Measurements from ENCODE around the gene HLA-E. TPM values are rescaled to one million over a fixed set of nuclear protein-coding genes. Genes with fewer than 3 reads are reported as not detected.

HLA-E gene
- total and polyA plus RNA-seq, 2 of the 13 experiments (the other 11 are each of a cell fraction or from before 2014, with no cell fraction given) = 45.2 to 90.4 TPM

GRCh38 chr6:30515944-30516753 lies 26.8 kb downstream of the HLA-E start (continued):
- TF ChIP-seq, protein P1, sequence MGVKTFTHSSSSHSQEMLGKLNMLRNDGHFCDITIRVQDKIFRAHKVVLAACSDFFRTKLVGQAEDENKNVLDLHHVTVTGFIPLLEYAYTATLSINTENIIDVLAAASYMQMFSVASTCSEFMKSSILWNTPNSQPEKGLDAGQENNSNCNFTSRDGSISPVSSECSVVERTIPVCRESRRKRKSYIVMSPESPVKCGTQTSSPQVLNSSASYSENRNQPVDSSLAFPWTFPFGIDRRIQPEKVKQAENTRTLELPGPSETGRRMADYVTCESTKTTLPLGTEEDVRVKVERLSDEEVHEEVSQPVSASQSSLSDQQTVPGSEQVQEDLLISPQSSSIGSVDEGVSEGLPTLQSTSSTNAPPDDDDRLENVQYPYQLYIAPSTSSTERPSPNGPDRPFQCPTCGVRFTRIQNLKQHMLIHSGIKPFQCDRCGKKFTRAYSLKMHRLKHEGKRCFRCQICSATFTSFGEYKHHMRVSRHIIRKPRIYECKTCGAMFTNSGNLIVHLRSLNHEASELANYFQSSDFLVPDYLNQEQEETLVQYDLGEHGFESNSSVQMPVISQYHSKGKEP (CRISPR knock-in tag; IDR thresholded peaks at IDR 0.05) = no peak; the same call in 1 of the 2 replicates
- TF ChIP-seq PPARG (CRISPR knock-in tag; conservative IDR thresholded peaks at IDR 0.05) (peak; percentile 43; the same call in 1 of the 2 replicates), NCOA2 (CRISPR knock-in tag; IDR thresholded peaks at IDR 0.05) (peak; percentile 53; the same call in 1 of the 2 replicates), ZFP36L2 (CRISPR knock-in tag; IDR thresholded peaks at IDR 0.05) (no peak), HDAC2 (CRISPR knock-in tag; IDR thresholded peaks at IDR 0.05) (peak; percentile 30), ETV5 (CRISPR knock-in tag; IDR thresholded peaks at IDR 0.05; ENCODE audit: borderline replicate concordance) (peak; percentile 88), KDM1A (CRISPR knock-in tag; IDR thresholded peaks at IDR 0.05) (no peak), ZNF616 (CRISPR knock-in tag; IDR thresholded peaks at IDR 0.05; ENCODE audit: low read depth) (no peak), ZNF256 (CRISPR knock-in tag; conservative IDR thresholded peaks at IDR 0.05) (no peak), NBN (conservative IDR thresholded peaks at IDR 0.05) (no peak), SOX5 (CRISPR knock-in tag; IDR thresholded peaks at IDR 0.05; ENCODE audit: borderline replicate concordance) (0 out of 2 replicates have a peak, but pooled peaks have one; percentile 60)
- TF ChIP-seq, protein P2, sequence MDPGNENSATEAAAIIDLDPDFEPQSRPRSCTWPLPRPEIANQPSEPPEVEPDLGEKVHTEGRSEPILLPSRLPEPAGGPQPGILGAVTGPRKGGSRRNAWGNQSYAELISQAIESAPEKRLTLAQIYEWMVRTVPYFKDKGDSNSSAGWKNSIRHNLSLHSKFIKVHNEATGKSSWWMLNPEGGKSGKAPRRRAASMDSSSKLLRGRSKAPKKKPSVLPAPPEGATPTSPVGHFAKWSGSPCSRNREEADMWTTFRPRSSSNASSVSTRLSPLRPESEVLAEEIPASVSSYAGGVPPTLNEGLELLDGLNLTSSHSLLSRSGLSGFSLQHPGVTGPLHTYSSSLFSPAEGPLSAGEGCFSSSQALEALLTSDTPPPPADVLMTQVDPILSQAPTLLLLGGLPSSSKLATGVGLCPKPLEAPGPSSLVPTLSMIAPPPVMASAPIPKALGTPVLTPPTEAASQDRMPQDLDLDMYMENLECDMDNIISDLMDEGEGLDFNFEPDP (CRISPR knock-in tag; conservative IDR thresholded peaks at IDR 0.05) = no peak
- TF ChIP-seq, protein P3, sequence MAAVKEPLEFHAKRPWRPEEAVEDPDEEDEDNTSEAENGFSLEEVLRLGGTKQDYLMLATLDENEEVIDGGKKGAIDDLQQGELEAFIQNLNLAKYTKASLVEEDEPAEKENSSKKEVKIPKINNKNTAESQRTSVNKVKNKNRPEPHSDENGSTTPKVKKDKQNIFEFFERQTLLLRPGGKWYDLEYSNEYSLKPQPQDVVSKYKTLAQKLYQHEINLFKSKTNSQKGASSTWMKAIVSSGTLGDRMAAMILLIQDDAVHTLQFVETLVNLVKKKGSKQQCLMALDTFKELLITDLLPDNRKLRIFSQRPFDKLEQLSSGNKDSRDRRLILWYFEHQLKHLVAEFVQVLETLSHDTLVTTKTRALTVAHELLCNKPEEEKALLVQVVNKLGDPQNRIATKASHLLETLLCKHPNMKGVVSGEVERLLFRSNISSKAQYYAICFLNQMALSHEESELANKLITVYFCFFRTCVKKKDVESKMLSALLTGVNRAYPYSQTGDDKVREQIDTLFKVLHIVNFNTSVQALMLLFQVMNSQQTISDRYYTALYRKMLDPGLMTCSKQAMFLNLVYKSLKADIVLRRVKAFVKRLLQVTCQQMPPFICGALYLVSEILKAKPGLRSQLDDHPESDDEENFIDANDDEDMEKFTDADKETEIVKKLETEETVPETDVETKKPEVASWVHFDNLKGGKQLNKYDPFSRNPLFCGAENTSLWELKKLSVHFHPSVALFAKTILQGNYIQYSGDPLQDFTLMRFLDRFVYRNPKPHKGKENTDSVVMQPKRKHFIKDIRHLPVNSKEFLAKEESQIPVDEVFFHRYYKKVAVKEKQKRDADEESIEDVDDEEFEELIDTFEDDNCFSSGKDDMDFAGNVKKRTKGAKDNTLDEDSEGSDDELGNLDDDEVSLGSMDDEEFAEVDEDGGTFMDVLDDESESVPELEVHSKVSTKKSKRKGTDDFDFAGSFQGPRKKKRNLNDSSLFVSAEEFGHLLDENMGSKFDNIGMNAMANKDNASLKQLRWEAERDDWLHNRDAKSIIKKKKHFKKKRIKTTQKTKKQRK (IDR thresholded peaks at IDR 0.05; ENCODE audit: low read length) = no peak
- TF ChIP-seq, protein P4, sequence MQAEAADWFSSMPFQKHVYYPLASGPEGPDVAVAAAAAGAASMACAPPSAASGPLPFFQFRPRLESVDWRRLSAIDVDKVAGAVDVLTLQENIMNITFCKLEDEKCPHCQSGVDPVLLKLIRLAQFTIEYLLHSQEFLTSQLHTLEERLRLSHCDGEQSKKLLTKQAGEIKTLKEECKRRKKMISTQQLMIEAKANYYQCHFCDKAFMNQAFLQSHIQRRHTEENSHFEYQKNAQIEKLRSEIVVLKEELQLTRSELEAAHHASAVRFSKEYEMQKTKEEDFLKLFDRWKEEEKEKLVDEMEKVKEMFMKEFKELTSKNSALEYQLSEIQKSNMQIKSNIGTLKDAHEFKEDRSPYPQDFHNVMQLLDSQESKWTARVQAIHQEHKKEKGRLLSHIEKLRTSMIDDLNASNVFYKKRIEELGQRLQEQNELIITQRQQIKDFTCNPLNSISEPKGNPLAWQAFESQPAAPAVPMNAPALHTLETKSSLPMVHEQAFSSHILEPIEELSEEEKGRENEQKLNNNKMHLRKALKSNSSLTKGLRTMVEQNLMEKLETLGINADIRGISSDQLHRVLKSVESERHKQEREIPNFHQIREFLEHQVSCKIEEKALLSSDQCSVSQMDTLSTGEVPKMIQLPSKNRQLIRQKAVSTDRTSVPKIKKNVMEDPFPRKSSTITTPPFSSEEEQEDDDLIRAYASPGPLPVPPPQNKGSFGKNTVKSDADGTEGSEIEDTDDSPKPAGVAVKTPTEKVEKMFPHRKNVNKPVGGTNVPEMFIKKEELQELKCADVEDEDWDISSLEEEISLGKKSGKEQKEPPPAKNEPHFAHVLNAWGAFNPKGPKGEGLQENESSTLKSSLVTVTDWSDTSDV (CRISPR knock-in tag; IDR thresholded peaks at IDR 0.05) = no peak
- TF ChIP-seq, protein P5, sequence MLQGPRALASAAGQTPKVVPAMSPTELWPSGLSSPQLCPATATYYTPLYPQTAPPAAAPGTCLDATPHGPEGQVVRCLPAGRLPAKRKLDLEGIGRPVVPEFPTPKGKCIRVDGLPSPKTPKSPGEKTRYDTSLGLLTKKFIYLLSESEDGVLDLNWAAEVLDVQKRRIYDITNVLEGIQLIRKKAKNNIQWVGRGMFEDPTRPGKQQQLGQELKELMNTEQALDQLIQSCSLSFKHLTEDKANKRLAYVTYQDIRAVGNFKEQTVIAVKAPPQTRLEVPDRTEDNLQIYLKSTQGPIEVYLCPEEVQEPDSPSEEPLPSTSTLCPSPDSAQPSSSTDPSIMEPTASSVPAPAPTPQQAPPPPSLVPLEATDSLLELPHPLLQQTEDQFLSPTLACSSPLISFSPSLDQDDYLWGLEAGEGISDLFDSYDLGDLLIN (CRISPR knock-in tag; IDR thresholded peaks at IDR 0.05; ENCODE audit: borderline replicate concordance) = no peak
